Prostate gland (tissue), 2 donors: ENCODE measurements around the gene ERMAP.

Experiments
- CTCF ChIP-seq, 4 experiments: fragments of 200-600 bp in 2 of 4; fragments of 450-650 bp in 2 of 4; sonication (generic) in 2 of 4; IDR thresholded peaks; 1 replicate in 3 of 4; 2 replicates in 1 of 4; pipeline ENCODE4 v1.5.1; 2016 to 2019; ENCODE audit warnings: antibody characterized with exemption in 4 of 4, mild to moderate bottlenecking in 2 of 4, moderate library complexity in 2 of 4
- POLR2A ChIP-seq: fragments of 450-650 bp; IDR thresholded peaks from one replicate; pipeline ENCODE4 v1.6.1; 2016; ENCODE audit warnings: antibody characterized with exemption, mild to moderate bottlenecking
- POLR2AphosphoS5 ChIP-seq: sonication (generic); formaldehyde crosslinking; IDR thresholded peaks from one replicate; pipeline ENCODE4 v1.6.1; 2017; ENCODE audit warnings: antibody characterized with exemption

- no peak for TF ChIP-seq CTCF (IDR thresholded peaks at IDR 0.05)
- no peak for TF ChIP-seq POLR2A
- TF ChIP-seq POLR2AphosphoS5, result no peak
These were observed 33.0 kb downstream of the ERMAP start for GRCh38 chr1:42849944-42850343.
